ENCODE data around the gene EXD3.

EXD3 gene

GRCh38 chr9:137355761-137356365, 67.1 kb downstream of the EXD3 start:
- H3K27ac ChIP-seq: no peak overlapping the region
- no peak for TF ChIP-seq CTCF (conservative IDR thresholded peaks at IDR 0.05)

GRCh38 chr9:137354845-137355760, 67.9 kb downstream of the EXD3 start:
- H3K27ac ChIP-seq: no peak overlapping the region
- no peak for TF ChIP-seq CTCF (conservative IDR thresholded peaks at IDR 0.05)

DNA sequence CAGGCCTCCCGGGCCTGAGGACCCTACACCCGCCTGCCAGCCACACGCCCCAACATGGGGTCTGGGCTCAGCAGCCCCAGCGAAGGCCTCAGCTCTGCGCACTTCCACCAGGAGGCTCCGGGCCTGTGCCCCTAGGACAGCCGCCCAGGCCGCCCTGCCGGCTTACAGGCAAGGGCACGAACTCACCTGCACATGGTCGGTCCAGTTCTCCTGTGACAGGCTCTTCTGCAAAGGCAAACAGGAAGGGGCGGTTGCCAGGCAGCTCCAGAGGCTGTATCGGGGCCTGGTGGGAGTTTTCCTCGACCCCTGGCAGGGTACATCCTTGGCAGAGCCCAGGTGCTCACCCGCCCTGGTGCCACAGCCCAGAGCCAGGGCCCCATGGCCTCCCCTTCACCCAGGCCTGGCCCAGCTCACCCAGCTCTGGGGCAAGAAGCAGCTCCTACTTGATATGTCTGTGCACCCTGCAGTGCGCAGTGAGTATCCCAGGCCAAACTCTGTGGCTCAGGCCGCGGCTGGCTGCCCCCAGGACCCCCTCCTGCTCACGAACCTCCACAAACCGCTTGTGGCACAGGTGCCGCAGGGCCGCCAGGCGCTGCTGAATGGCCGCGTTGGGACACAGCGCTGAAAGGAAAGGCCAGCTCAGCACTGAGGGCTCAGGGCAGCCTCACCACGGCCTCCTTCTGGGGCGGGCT, 68.7 kb downstream of the EXD3 start:
- TF ChIP-seq CTCF (conservative IDR thresholded peaks at IDR 0.05): no peak
- no peak overlapping the region for H3K27ac ChIP-seq

DNA sequence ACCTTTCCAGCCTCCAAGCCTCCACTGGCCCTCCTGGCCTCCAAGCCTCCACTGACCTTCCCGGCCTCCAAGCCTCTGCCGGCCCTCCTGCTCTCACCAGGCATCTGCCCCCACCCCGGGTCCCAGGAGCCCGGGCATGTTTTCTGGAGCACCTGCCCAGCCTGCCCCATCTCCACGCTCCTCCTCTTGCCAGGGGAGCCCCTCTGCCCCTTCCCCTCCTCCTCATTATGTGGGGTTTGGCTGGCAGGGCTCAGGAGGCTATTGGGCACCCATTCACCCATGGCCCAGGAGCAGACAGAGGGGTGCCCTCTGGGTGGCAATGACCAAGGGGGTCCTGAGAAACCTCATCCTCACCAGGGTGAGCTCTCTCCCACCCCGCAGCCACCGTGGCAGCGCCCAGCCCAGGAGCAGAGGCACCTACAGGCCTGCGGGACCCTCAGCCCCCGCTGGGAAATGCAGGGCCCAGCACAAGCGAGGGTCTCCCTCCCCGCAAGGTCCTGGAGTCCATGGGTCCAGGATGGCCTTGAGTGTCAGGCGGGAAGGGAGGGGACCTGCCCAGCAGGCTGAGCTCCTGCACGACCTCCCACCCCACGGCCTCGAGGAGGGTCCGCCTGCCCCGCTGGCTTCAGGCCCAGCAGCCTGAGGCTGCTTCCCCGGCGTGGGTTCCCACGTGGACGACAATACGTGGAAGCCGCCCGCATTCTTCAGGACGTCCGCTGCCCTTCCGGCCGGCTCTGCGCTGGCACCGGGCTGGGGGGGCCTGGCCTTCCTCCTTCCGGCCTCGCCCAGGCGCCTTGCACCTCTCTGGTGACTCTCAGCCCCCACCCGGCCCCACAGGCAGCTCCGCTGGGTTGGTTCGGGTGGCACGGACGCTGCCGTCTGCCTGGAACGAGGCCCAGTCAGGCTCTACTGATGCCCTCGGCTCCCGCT, 69.5 kb downstream of the EXD3 start:
- no peak overlapping the region for H3K27ac ChIP-seq
- TF ChIP-seq CTCF (conservative IDR thresholded peaks at IDR 0.05): no peak

DNA sequence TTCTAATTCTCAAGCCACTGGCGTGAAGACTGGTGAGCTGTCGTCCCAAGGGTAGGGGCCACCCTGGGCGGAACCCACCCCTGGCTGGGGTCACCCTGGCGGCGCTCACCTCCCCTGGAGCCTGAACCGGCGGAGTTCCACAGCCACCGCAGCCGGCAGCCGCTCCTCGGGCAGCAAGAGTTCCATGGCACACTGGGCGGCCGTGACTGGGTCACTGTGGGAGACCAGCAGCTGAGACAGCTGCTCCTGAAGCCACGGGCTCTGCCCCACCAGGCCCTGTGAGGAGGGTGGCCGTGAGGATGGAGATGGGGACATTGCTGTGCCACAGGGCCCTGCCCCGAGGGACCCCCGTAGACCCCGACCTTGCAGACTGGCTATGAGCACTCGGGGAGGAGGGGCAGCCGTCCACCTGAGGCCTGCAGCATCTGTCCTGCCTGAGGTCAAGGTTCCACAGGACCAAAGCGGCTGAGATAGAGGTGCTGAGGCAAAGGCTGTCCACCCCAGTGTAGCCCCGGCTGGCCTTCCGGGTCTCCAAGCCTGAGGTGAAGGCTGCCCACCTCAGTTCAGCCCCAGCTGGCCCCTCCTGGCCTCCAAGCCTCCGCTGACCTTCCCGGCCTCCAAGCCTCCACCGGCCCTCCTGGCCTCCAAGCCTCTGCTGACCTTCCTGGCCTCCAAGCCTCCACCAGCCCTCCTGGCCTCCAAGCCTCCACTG, 70.3 kb downstream of the EXD3 start:
- H3K27ac ChIP-seq: no peak overlapping the region
- no peak for TF ChIP-seq CTCF (conservative IDR thresholded peaks at IDR 0.05)

DNA sequence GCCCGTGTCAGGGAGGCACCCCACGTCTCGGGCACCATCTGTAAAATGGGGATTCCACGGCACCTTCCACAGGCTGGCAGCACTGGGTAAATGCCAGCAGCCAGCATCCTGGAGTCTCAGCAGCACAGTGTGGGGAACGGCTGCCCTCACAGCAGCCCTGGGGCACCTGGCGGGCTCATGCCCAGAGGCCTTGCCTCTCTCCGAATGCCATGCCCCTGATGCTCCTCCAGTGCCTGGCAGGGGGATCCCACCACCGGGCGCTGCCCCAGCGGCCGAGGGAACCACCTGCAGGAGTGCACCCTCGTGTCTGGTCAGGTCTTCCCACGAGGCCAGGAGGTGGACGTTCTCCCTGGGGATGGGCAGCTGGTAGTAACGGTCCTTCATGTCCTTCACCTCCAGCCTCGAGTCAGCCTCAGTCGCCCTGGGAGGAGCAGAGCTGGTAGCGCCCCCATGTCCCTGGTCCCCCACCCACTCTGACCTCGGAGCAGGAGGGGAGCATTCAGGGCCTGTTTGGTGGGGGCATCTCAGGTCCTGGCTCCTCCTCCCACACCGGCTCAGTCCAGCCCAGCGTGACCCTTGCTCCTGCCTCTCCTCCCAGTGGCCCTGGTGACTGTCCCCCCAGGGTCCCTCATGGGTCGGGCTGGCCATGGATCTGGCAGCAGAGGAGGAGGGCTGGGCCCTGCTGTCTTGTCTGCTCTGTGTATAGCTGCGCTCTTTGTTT, 71.0 kb downstream of the EXD3 start:
- TF ChIP-seq CTCF (conservative IDR thresholded peaks at IDR 0.05): no peak

More for the DNA sequence above, 71.0 kb downstream of the EXD3 start:
- no peak overlapping the region for H3K27ac ChIP-seq

All from VCaP (cell line).